Esophagus (tissue), 2 donors: ENCODE results near the gene PPIP5K1. TPM values are rescaled to one million over a fixed set of nuclear protein-coding genes. Genes with fewer than 3 reads are reported as not detected.
"Not testable (repeated sequence)": the region's sequence is repeated elsewhere in the genome, so short reads cannot be mapped to it uniquely, and the experiment has no call there.

Source experiments
- H3K27ac ChIP-seq, 2 donors: one replicate each; pipeline ENCODE4 v1.5.1; 2013; ENCODE audit warnings: low read depth in 2 of 2, mild to moderate bottlenecking in 2 of 2, inconsistent platforms in 1 of 2, low read length in 1 of 2, moderate library complexity in 1 of 2
- H3K27me3 ChIP-seq, 2 donors: one replicate each; pipeline ENCODE4 v1.6.1; 2013; ENCODE audit warnings: low read length in 2 of 2, control low read depth in 1 of 2, mild to moderate bottlenecking in 1 of 2; ENCODE audit not compliant: insufficient read depth in 2 of 2, control insufficient read depth in 1 of 2
- H3K36me3 ChIP-seq, 2 donors: one replicate each; pipeline ENCODE4 v1.6.1; 2013; ENCODE audit warnings: low read length in 1 of 2; ENCODE audit not compliant: control insufficient read depth in 2 of 2, insufficient read depth in 2 of 2
- H3K4me1 ChIP-seq, 2 donors: one replicate each; pipeline ENCODE4 v1.6.1; 2013; ENCODE audit warnings: low read length in 1 of 2; ENCODE audit not compliant: control insufficient read depth in 2 of 2, insufficient read depth in 2 of 2
- H3K4me3 ChIP-seq, 2 donors: one replicate each; pipeline ENCODE4 v1.5.1; 2013; ENCODE audit warnings: low read length in 2 of 2, mild to moderate bottlenecking in 2 of 2, low read depth in 1 of 2, moderate library complexity in 1 of 2
- H3K9me3 ChIP-seq, 2 donors: one replicate each; pipeline ENCODE4 v1.6.1; 2013; ENCODE audit warnings: mild to moderate bottlenecking in 2 of 2, low read depth in 1 of 2, low read length in 1 of 2, moderate library complexity in 1 of 2; ENCODE audit not compliant: control insufficient read depth in 2 of 2, insufficient read depth in 1 of 2
- WGBS, 2 donors: extraction: QIAGEN DNeasy Blood & Tissue Kit; methylation state at CpG; one replicate each; pipeline ENCODE4 v1.1.7; 2013; 5-methylcytosine and 5-hydroxymethylcytosine counted together
- polyA plus RNA-seq, 2 donors: library from polyadenylated mRNA; stranded (reverse); fragments of 200-250 nt; gene quantifications; one replicate each; pipeline ENCODE4 v1.2.3, GENCODE V29; 2013
- donor health status: healthy with polysubstance abuse.
- donor health status: Bipolar disorder and iron deficiency.

The PPIP5K1 gene
- polyA plus RNA-seq, 2 donors = 10.9 to 17.8 TPM

- H3K9me3 ChIP-seq, H3K27me3 ChIP-seq, H3K4me1 ChIP-seq, H3K4me3 ChIP-seq, H3K27ac ChIP-seq, H3K36me3 ChIP-seq: not testable (repeated sequence)
- 80 to 86% methylated on average over 4 to 6 of the region's 6 CpGs for WGBS, 2 donors
Measured at GRCh38 chr15:43599131-43599530, 9.1 kb upstream of the PPIP5K1 start.

GRCh38 chr15:43593328-43594190 lies 3.6 kb upstream of the PPIP5K1 start, which contains the start of gene CKMT1B:
Gene CKMT1B, plus strand, starts transcription at chr15:43594027. Its CDS starts 192 bp downstream, at chr15:43594219.
- H3K27ac ChIP-seq, H3K9me3 ChIP-seq, H3K4me3 ChIP-seq, H3K4me1 ChIP-seq, H3K36me3 ChIP-seq, H3K27me3 ChIP-seq: not testable (repeated sequence)
- no CpG with 5 or more reads among the region's 43 CpGs for WGBS, 2 donors

DNA sequence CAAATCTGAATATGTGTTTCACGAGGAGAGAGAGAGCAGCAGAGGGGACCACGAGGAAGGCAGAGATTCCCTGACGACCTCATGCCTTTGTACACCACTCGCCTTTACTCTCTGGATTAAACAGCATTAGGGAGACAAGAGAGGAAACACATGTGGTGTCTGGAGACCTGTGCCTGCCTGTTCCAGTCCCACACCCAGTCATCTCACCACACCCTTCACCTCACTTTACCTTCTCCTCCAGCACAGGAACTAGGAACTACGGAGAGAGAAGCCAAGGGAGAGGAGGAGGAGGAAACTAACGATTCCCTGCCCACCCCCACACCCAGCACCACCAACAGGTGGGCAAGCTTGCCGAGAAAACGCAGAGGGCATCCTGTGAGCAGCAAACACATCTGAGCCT lies 2.8 kb upstream of the PPIP5K1 start:
- not testable (repeated sequence) for H3K9me3 ChIP-seq, H3K4me3 ChIP-seq, H3K4me1 ChIP-seq, H3K36me3 ChIP-seq, H3K27ac ChIP-seq, H3K27me3 ChIP-seq
- WGBS, 2 donors = 14 to 17% methylated on average over 4 of the region's 8 CpGs

DNA sequence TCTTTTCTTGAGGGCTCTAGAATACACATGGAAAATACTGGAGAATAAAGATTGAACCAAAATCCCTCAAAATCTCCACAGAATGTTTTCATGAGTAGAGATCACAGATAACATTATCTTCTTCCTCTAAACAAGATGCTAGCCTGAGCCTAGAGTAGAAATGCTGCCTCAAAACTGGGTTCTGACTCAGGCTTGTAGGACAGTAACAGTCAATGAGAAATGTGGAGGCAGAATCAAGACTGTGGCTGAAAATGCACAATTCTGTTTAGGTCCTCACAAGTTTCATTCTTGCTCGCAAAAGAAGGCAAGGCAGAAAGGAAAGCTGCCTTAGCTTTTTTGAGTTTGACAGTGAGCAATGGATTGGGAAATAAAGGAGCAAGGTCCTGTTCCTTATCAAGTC lies 15.4 kb downstream of the PPIP5K1 start:
- no CpG with 5 or more reads among the region's 1 CpG for WGBS, 2 donors
- not testable (repeated sequence) for H3K27me3 ChIP-seq, H3K36me3 ChIP-seq

DNA sequence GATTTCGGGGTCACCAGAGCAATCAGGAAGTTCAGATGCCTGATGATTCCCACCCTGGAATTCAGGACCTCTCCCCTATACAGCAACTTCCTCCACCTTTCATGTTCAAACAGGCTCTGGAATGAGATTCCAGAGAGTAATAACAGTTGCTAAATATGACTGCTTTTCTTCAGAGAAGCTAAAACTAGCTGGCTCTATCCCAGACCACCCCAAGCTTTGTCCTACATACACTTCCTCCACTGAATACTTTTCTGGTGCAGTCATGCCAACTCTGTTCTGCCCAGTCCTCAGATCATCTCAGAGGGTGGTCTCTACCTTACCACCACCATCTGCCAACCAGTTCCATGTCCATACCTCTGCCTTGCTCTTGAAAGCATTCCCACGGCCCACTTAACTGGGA lies 23.4 kb downstream of the PPIP5K1 start:
- H3K27ac ChIP-seq, H3K9me3 ChIP-seq, H3K27me3 ChIP-seq, H3K4me3 ChIP-seq, H3K4me1 ChIP-seq, H3K36me3 ChIP-seq: not testable (repeated sequence)
- WGBS, 2 donors = no CpG with 5 or more reads among the region's 2 CpGs

More for the DNA sequence above, 15.4 kb downstream of the PPIP5K1 start:
- not testable (repeated sequence) for H3K27ac ChIP-seq, H3K4me3 ChIP-seq, H3K4me1 ChIP-seq, H3K9me3 ChIP-seq

DNA sequence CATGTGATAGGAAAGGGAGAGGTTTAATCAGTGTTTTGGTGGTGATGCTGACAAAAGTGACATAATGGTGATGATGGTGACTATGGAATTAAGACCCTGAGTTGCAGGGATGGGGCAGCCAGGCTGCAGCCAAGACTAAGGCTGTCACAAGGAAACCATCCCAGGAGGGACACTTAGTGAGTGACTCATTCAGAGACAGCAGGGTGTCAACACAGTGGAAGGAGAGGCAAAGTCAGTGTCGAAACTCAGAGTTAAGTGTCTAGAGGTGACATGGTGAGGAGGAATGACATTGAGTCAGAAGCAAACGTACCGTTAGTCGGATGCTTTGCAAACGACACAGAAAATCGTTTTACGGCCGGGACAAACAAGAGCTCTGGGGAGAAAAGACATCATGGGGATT lies 26.2 kb downstream of the PPIP5K1 start:
- H3K36me3 ChIP-seq, H3K9me3 ChIP-seq, H3K4me3 ChIP-seq, H3K4me1 ChIP-seq, H3K27me3 ChIP-seq, H3K27ac ChIP-seq: not testable (repeated sequence)
- WGBS, 2 donors = no CpG with 5 or more reads among the region's 8 CpGs

DNA sequence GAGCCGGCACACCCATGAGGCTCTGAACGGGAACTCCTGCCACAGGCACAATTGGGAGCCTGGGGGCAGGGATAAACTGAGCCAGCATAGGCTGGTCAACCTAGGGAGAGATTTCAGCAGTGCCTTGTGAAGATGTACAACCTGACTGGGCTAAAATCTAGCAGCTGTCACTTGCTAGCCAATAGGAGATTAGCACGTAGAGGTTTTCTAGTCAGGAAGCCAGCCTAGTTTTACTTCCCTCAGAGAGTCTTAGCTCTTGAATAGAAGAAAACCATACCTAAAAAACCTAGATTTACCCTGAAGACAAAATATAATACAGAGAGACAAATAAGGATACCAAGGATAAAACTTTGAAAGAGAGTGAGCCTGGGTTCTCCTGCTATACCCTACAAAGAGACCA lies 27.3 kb downstream of the PPIP5K1 start:
- not testable (repeated sequence) for H3K4me1 ChIP-seq, H3K27ac ChIP-seq, H3K36me3 ChIP-seq, H3K9me3 ChIP-seq, H3K27me3 ChIP-seq, H3K4me3 ChIP-seq
- WGBS, 2 donors = 77 to 92% methylated on average over 2 of the region's 3 CpGs

GRCh38 chr15:43552986-43553385 lies 37.0 kb downstream of the PPIP5K1 start:
- Histone ChIP-seq H3K9me3 (no peaks in the 10 kb centered on the region), H3K4me1 (no peaks in the 10 kb centered on the region), H3K4me3 (no peak overlapping the region), H3K36me3 (no peaks in the 10 kb centered on the region), H3K27me3 (no peaks in the 10 kb centered on the region), H3K27ac (no peak overlapping the region)
- 74 to 75% methylated on average over 2 of the region's 2 CpGs for WGBS, 2 donors

GRCh38 chr15:43552256-43552655 lies 37.8 kb downstream of the PPIP5K1 start:
- 94 to 96% methylated on average over 4 of the region's 4 CpGs for WGBS, 2 donors

More at GRCh38 chr15:43552256-43552655, 37.8 kb downstream of the PPIP5K1 start:
- Histone ChIP-seq H3K4me1 (no peaks in the 10 kb centered on the region), H3K27me3 (no peaks in the 10 kb centered on the region), H3K36me3 (no peaks in the 10 kb centered on the region), H3K9me3 (no peaks in the 10 kb centered on the region), H3K27ac (no peak overlapping the region), H3K4me3 (no peak overlapping the region)
